ENCODE data around the gene PROM1. TPM values are rescaled to one million over a fixed set of nuclear protein-coding genes. Genes with fewer than 3 reads are reported as not detected.

PROM1 gene
- total RNA-seq, 1 experiment from 2014 or later, result 17.7 TPM

GRCh38 chr4:16007471-16008095, 76.2 kb downstream of the PROM1 start:
- Histone ChIP-seq H3K79me2 (ENCODE audit: insufficient read depth, low read length) (no peaks in the 10 kb centered on the region), H4K20me1 (ENCODE audit: insufficient read depth) (no peaks in the 10 kb centered on the region), H3K27me3 (ENCODE audit: insufficient read depth, low read length) (no peaks in the 10 kb centered on the region), H3K4me1 (ENCODE audit: control insufficient read depth in 1 of 2, insufficient read depth in 2 of 2, low read length in 2 of 2) (no peaks in the 10 kb centered on the region), H3K4me2 (ENCODE audit: low read length) (no peak overlapping the region), H3K36me3 (ENCODE audit: control insufficient read depth in 1 of 2, insufficient read depth in 2 of 2, low read length in 2 of 2) (no peaks in the 10 kb centered on the region), H3K4me3 (replicated peaks in 1 of 2; ENCODE audit: low read depth in 1 of 2, low read length in 2 of 2) (no peak overlapping the region), H3K27ac (ENCODE audit: low read depth, low read length) (no peak overlapping the region), H3K9me2 (ENCODE audit: insufficient read depth) (no peaks in the 10 kb centered on the region), H3K9me3 (ENCODE audit: control insufficient read depth in 1 of 2, insufficient read depth in 1 of 2, low read depth in 1 of 2, low read length in 2 of 2) (no peaks in the 10 kb centered on the region), H2AFZ (ENCODE audit: low read depth, low read length, poor library complexity, severe bottlenecking) (no peak overlapping the region), H3K9ac (ENCODE audit: low read length) (no peak overlapping the region)
- BruUV-seq (replicated peaks), result no TSS peak
- ChIA-PET POLR2A (no interaction called here), CTCF (interaction anchor here (1.3 kb wide), 1 partner anchor 202 kb away, joined by 6 read pairs; no protein-coding TSS in a partner anchor), RAD21 (ENCODE audit: low non-redundant PET in 1 of 2, low total read pairs in 2 of 2, uncharacterized antibody in 2 of 2, unreplicated experiment in 2 of 2) (no interaction called here)
- intact Hi-C loops (cut with micrococcal nuclease), result no loop called here
- ATAC-seq (no peak), DNase-seq (ENCODE audit: low read depth, low spot score) (no peak)
- no peak for TF ChIP-seq YY1 (IDR thresholded peaks at IDR 0.05; ENCODE audit: extremely low read depth, insufficient replicate concordance, low read depth, low read length)
- no peak for TF ChIP-seq POLR2AphosphoS5 (IDR thresholded peaks at IDR 0.05; ENCODE audit: low read depth, low read length)
- no peak for TF ChIP-seq JUND (IDR thresholded peaks at IDR 0.05)
- TF ChIP-seq ELF1 (IDR thresholded peaks at IDR 0.05; ENCODE audit: borderline replicate concordance, low read depth), result no peak
- TF ChIP-seq EGR1 (IDR thresholded peaks at IDR 0.05; ENCODE audit: low read depth), result no peak
- no peak for TF ChIP-seq EZH2 (IDR thresholded peaks at IDR 0.05)

GRCh38 chr4:16006771-16007446, 76.9 kb downstream of the PROM1 start:
- H3K79me2 ChIP-seq (ENCODE audit: insufficient read depth, low read length), result no peaks in the 10 kb centered on the region
- DNase-seq (ENCODE audit: low read depth, low spot score), result no peak
- H3K4me1 ChIP-seq (ENCODE audit: control insufficient read depth in 1 of 2, insufficient read depth in 2 of 2, low read length in 2 of 2), result no peaks in the 10 kb centered on the region
- POLR2A ChIA-PET, result no interaction called here
- H3K27me3 ChIP-seq (ENCODE audit: insufficient read depth, low read length), result no peaks in the 10 kb centered on the region
- no peak for TF ChIP-seq CTCF (IDR thresholded peaks at IDR 0.05 in 2 of 3, conservative IDR thresholded peaks at IDR 0.05 in 1 of 3; ENCODE audit: borderline replicate concordance in 1 of 3, insufficient read depth in 1 of 3, low read depth in 2 of 3, low read length in 2 of 3)
- intact Hi-C loops (cut with micrococcal nuclease), result no loop called here
- H3K36me3 ChIP-seq (ENCODE audit: control insufficient read depth in 1 of 2, insufficient read depth in 2 of 2, low read length in 2 of 2), result no peaks in the 10 kb centered on the region
- no peak for ATAC-seq
- H4K20me1 ChIP-seq (ENCODE audit: insufficient read depth), result no peaks in the 10 kb centered on the region
- RAD21 ChIA-PET (ENCODE audit: low non-redundant PET in 1 of 2, low total read pairs in 2 of 2, uncharacterized antibody in 2 of 2, unreplicated experiment in 2 of 2), result no interaction called here
- no peak overlapping the region for H3K9ac ChIP-seq (ENCODE audit: low read length)
- no peak overlapping the region for H3K4me2 ChIP-seq (ENCODE audit: low read length)
- H3K9me3 ChIP-seq (ENCODE audit: control insufficient read depth in 1 of 2, insufficient read depth in 1 of 2, low read depth in 1 of 2, low read length in 2 of 2), result no peaks in the 10 kb centered on the region
- no peaks in the 10 kb centered on the region for H3K9me2 ChIP-seq (ENCODE audit: insufficient read depth)
- no peak overlapping the region for H3K27ac ChIP-seq (ENCODE audit: low read depth, low read length)
- no peak overlapping the region for H2AFZ ChIP-seq (ENCODE audit: low read depth, low read length, poor library complexity, severe bottlenecking)
- H3K4me3 ChIP-seq (replicated peaks in 1 of 2; ENCODE audit: low read depth in 1 of 2, low read length in 2 of 2), result no peak overlapping the region
- no TSS peak for BruUV-seq (replicated peaks)
- CTCF ChIA-PET, result no interaction called here

Measured in HCT116 (cell line).